ENCODE results near the gene GABRB3.

GABRB3 gene

DNA sequence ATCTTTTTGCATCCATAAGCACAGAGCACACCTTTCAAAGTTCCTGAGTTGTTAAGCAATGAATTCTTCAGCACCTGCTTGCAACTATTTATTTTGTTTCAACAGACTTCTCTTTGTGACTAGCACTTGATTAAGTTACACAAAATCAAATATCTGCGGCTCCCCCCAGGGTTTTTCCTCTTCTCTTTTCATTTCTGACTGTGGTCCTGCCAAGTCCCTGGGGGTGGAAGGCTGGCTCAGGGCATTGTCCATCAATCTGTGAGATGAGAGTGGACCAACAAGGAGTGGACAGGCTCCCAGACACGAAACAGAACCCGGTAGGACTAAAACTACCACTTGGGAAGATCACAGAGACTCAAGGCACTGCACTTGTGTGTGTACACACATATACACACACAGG, 96.8 kb downstream of the GABRB3 start:
- DNase-seq (ENCODE audit: low read depth) = no peak

DNA sequence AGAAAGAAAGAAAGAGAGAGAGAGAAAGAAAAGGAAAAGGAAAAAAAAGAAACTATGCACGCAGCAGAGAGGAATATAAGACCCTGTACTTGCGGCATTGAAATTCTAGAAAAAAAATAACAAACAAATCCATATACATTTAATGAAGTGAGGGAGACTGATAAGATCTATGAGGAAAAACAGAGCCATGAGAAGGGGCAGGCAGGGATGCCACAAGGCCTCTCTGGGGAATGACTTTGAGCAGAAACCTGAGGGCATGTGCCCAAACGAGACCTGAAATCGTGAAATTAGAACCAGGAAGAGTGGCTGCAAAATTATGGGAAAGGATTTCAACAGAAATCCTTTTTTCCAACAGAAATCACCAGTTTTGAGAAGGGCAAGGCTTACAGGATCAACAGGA, 98.4 kb downstream of the GABRB3 start:
- no peak for DNase-seq (ENCODE audit: low read depth)

DNA sequence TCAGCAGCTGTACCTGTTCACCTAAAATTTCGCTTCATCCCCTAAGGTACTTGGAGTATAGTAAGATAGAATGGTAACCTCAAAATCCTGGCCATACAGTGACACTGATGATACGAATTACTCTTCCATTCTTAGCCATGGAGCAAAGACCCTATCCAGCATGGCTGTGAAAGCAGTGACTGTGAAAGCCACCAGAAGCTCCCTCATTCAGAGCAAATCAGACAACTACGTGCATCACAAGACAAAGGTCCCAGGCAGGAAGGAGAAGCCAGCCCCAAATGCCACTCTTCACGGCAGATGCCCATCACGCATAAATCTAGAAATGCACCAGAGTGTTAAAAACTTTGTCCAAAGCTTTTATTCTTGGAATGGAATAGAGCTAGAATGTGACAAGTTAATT, 99.4 kb downstream of the GABRB3 start:
- DNase-seq (ENCODE audit: low read depth) = no peak

DNA sequence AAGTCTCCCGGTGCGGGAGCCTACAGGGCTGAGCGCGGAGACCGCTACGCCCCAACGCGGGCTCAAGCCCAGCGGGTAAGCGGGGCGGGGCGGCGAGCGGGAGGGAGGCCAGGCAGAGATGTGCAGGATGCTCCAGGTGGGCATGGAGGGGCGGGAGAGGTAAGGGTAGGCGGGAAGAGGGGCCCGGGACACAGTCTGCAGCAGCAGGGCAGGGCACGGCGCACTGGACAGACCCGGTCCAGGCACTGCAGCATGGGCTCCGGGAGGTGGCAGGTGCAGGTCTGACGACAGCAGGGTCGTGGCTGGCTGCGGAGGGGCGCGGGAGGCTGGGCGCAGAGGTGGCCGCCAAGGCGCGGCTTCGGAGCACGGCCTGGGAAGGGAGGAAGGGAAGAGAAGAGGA, 102.8 kb downstream of the GABRB3 start:
- no peak for DNase-seq (ENCODE audit: low read depth)

DNA sequence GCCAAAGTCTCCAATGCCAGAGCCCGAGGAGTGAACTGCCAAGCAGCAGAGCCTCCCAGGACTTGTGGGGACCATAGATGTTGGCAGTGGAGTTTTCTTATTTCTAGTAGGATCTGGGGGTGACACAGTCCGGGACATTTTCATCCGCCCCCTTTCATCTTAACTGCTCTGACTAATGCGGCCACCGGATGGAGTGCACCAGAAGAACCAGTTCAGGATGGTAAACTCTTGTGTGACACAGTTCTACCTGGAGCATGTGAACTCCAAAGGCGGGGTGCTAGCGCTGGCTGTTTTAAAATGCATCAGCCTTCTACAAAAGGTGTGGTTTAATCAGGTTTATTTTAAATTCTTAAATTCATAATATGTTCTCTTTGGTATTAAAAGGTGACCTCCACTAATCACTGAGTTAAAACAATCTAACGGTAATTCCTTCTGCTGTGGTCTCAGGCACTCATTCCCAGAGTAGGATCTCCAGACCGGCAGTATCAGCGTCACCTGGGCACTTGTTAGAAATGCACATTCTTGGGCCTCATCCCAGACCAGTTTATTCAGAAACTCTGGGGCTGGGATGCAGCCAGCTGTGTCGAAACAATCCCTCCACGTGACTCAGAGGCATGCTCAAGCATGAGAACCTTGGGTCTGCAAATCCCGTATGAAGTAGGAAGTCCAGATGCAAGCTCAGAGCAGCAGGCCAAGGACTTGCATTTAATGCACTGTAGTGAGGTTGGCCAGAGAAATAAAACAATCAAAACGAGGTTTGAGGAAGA, 105.5 kb downstream of the GABRB3 start:
- DNase-seq (ENCODE audit: low read depth) = no peak

DNA sequence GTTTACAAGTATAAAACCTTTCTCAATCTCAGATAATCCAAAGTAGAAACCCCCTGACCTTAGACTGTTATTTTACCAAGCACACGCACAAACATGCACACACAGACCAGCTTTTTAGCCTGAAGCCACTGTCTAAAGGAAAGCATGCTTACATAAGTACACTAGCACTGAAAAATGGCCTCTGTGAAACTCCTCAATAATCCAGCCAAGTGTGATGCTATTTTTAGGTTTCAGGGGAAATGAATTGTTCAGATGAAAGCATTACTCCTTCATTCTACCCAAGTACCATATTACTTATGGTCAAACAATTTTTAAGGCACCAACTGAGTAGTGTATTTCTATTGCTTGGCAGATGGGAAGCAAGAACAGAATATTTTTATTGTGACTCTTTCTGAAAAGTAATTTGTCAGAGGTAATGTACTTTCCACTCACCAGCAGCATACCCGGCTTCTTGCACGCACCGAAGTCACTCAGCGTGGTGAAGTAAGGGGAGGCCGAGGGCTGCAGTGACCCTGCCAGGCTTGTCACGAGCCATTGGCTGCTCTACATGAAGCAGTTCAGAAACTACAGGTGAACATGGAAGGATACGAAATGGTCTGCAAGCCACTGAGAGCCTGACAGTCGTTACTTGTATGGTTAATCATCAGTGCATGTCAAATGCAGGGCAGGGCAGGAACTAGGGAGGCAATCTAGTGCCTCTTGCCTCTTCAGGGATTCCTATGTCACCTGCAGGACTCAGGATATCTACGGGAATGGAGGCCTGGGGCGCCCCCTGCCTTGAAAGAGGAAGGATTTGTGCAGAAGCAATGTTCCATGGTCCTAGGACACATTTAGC, 106.7 kb downstream of the GABRB3 start:
- no peak for DNase-seq (ENCODE audit: low read depth)

DNA sequence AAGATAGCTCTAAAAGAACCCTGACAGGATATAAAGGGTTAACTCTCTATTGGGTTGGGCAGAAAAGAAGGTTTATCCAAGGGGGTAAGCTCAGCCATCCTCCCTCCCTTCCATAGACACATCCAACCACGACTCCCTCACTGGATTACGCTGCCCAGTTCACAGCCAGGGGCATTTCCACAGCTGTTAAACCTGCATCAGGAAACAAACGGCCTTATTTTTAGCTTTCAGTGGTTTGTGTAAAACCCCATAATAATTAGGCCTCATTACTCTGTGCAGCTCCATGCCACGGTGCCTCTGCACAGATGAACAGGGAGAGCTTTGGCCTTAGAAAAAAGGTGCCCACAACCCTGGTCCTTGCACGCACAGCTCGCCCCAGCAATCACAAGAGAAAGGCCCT, 110.6 kb downstream of the GABRB3 start:
- DNase-seq (ENCODE audit: low read depth) = no peak

DNA sequence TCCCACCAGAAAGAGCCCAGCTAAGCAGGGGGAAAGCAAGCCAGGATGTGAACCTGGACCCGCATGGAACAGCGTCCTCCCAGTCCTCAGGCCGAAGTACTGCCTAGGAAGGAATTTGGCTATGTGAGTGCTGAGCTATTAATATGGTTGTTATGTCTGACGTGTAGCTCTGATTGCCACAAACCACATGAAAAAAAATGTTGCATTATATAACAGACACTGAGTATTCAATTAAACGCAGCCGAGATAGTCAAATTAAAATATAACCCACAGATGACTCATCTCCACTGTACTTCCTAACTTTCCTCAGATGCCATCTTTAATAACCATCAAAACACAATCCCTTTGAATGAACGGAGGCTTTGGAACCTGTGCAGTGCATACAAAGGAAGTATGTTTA, 111.1 kb downstream of the GABRB3 start:
- DNase-seq (ENCODE audit: low read depth) = no peak

DNA sequence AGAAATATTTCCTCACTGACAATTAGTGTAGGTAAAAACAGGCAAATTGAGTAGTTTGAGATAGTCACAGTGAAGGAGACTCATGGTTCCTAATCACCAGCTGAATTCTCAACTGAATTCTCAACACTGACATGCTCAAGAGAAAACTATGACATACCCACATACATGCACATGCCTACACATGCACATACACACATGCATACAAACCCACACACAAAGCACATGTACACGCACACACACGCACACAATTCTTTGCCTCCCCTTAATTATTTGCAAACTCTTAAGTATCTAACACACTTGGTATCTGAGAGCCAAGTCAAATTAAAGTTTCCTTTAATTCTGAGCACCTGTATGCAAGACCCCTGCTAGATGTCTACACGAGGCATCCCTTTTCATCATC, 111.8 kb downstream of the GABRB3 start:
- no peak for DNase-seq (ENCODE audit: low read depth)

DNA sequence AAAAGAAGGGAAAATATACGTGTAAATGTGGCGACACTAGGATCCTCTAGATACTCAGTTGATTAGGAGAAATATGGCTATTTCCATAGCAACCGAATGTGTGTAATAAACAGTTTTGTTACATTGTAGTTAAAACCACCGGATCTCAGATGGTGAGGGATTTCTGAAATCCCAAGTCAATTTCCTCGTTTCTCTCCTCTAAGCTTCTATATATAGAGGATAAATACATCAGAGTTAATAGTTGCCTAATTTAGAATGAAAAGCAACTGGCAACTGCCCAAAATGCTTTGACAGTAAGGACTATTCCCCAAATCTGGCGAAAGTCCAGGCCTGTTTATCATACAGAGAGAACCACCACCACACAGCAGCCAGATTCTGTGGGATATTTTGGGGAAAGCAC, 112.6 kb downstream of the GABRB3 start:
- no peak for DNase-seq (ENCODE audit: low read depth)

DNA sequence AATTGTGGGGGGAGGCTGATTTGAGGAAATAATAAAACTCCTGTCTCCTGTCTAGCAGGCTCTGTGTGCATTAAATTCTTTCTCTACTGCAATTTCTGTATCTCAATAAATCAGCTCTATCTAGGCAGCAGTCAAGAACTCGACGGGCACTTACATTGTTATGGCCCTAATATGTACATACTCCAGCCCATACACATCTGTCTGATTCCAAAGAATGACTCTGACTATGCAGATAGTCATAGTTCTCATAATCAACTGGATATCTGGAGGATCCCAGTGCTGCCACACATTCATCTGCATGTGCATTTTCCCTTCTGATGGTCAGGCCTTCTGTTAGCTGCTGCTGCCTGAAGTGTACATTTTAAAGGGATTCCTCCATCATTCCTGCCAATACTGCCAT, 114.6 kb downstream of the GABRB3 start:
- no peak for DNase-seq (ENCODE audit: low read depth)

DNA sequence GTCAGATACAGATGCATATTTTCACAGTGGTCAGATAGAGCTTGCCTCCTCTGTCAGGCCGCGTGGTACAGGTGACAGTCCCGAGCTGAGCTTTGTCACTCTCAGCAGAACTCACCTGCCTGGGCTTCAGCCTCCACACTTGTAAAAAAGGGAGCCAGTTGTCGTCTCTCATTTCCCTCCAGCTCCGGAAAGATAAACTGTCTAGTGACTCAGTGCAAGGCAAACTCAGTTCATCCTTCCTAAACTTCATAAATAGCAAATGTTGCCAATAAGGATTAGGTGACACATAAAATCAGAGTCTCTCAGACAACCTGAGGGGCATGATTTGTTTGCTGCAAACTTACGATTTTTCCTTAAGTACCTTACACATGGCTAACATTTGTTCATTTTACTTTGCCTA, 116.8 kb downstream of the GABRB3 start:
- no peak for DNase-seq (ENCODE audit: low read depth)

DNA sequence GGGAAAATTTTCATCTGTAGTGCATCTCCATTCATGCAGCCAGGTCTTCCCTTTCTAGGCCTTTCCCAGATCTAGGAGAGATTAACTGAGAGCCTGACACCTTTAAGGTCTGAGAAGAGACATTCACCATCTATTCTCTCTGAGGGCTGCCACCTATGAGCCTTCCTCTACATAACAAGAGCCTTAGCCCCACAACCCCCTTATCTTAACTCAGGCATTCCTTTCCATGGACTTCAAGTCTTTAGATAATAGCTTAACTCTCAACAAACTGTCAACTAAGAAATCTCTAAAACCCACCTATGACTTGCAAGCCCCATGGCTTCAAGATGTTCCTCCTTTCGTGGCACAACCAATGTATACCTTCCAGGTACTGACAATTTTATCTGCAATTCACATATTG, 121.0 kb downstream of the GABRB3 start:
- no peak for DNase-seq (ENCODE audit: low read depth)

DNA sequence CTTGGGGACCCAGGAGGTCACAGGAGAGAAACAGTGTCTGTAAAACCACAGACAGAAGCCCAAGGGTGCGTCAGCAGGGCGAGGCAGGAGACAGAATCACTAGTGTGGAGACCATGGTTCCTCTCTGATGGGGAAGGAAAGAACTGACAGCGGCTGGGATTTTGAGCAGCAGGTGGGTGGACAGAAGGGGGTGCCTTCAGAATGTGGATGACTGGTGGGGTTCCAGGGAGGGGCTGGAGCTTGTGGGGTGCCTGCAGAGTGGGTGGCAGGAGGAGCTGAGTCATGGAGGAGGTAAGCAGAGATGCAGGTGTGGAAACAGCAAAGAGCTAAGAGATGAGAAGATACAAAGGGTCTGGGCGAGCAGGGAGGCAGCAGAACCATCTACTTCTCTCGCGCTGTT, 124.2 kb downstream of the GABRB3 start:
- no peak for DNase-seq (ENCODE audit: low read depth)

DNA sequence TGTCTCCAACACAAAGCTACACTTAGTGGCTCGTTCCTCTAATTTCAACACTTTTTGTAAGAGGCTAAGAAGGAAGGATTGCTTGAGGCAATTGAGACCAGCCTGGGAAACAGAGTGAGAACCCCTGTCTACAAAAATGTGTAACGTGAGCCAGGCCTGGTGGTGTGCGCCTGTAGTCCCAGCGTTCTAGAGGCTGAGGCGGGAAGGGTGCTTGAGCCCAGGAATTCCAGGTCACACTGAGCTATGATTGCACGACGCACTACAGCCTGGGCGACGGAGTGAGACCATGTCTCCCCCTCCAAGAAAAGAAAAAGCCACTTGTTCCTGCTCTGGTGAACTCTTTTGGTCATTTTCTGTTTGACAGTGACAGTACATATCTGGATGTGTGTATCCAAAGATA, 127.9 kb downstream of the GABRB3 start:
- DNase-seq (ENCODE audit: low read depth) = no peak

DNA sequence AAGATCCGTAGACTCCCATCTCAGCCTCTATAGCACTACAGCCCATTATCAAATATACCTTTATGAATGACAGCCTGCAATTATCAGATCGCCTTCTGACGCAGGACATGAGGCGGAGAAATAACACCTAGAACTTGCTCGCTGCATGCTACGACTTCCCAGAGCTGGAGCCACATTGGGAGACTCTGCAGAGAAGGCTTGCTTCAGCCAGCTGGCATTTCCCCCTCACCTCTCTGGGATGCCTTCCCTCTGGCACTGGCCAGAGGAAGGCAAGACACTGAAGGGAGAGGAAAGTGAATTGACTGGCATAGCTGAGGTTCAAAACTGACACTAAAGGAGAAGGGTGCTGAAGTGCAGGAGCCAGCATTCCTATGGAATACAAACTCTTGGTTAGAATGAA, 131.7 kb downstream of the GABRB3 start:
- DNase-seq (ENCODE audit: low read depth) = no peak

DNA sequence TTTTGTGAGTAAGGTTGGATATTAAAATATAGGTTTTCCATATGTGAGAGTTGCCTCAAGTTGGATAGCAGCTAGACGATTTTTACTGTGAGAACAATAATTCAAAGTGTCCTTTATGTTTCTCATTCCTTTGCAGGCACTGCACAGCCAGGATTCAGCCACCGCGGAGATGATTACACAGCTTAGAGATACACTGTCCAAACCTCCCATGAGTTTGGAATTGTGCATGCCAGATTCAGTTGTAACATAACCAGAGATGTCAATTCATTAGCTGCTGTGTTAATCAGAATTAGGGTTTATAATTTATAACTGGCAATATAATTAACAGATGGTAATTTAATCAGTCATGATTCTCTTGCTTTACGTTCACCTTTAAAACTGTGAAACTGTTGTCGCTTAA, 132.3 kb downstream of the GABRB3 start:
- no peak for DNase-seq (ENCODE audit: low read depth)

DNA sequence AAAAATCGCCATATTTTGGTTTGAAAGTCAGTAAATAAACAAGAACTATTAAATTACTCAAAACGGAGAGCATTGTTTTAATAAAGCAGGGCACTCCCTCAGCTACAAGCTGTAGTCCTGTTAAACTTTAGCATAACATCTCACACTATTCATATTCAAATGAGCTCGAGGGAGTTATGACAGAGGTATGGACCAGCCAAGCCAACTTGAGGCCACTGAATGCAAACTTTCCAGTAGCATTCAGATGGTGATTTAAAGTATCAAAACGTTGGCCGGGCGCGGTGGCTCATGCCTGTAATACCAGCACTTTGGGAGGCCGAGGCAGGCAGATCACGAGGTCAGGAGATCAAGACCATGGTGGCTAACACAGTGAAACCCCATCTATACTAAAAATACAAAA, 132.9 kb downstream of the GABRB3 start:
- DNase-seq (ENCODE audit: low read depth) = no peak

DNA sequence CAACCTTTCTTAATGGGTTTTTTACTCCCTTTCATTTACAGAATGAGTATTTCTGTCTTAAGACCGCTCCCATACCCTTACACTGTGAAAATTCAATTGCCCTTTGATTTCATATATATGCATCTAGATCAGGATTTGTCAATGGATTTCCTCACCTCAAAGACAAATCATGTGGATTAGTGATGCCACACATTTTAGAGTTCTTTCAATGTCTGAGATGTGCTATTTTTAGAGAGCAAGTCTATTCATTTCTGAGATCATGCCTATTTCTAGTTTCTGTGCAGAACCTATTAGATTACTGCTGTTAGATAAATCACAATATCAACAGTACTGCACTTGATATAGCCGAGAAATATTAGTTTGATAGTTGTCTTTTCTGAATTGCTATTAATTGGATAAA, 137.3 kb downstream of the GABRB3 start:
- DNase-seq (ENCODE audit: low read depth) = no peak

DNA sequence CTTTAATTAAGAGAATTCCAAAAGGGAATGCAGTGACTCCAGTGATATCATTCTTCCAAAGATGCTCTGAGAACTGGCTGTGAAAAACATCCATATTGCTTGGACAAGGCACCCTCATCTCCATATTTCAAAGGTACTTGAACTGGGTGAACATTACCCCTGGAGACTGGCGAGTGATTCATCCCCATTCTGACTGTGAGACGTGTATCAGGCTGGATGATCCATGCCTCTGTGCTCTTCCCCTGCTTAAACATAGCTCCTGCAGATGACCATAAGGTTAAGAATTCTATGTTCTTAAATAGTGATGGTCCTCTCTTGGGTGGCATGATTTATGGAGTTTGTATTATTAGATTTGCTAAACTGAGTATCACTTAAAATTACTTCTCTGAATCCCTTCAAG, 137.8 kb downstream of the GABRB3 start:
- DNase-seq (ENCODE audit: low read depth) = no peak

DNA sequence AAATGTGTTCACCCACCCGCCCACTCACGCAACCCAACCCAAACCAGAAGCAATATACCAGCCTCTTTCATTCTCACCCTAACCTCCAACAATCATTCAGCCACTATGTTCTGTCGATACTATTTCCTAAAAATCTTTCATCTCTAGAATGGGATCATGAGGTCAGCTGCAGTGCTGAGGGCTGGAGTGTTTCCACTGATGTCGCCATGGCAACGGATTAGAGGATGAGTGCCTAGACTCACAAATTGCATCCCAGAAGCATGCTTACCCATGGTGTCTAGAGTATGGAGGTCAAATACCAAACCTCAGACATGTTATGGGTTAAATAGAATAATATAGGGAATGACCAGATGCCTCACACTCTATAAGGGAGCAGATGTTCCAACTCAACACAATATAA, 138.5 kb downstream of the GABRB3 start:
- no peak for DNase-seq (ENCODE audit: low read depth)

DNA sequence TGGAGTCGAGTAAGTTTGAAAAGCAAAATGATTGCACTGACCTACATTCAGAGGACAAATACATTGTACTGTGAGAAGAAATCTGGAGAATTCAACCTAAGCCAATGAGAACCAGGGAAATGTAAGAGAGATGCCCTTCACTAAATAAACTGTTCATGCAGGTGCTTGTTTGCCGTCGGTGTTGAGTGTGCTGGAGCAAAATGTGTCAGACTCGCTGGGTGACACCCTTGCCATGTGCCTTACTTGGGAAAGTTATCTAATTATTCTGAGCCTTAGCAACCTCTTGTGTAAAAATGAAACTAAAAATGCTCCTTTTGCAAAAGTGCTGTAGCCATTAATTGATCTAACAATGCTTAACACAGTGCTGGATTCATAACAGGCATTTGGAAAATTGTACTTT, 140.4 kb downstream of the GABRB3 start:
- no peak for DNase-seq (ENCODE audit: low read depth)

DNA sequence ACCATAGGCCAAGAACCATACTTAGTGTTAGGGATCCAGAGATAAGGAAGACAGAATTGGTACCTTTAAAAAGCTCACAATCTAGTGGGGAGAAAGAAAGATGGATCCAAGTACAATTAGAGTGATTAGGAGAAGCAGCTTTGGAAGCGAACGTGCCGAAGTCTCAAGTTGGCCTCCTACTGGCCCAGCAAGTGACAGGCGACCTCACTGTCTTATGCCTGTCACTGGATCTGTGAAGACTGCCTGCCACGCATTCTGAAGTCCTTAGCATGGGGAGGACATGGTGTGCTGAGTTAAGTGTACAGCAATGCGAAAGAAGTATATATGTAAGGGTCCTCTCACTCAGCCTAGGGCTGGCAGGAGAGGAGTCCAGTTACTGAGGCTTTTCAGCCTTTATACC, 141.0 kb downstream of the GABRB3 start:
- no peak for DNase-seq (ENCODE audit: low read depth)

DNA sequence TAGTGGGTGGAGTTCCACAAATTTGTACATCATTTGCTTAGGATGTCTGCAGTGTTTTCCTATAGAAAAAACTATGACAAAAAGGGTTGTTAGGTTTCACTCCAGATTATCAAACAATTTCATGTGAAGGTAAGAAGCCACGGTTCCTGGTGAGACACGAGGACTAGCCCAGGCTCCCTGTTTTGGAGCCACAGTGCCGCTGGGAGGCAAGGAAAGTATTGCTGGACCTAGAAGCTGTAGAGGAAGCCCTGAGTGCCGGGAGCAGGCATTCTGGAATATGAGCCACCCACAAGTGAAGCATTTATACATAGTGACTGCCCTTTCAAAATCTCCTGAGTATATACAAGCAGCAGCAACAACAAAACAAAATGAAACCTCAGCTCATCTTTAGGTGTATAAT, 142.0 kb downstream of the GABRB3 start:
- no peak for DNase-seq (ENCODE audit: low read depth)
